Kidney (tissue), 14 donors: ENCODE measurements around the gene FKBP8. TPM values are rescaled to one million over a fixed set of nuclear protein-coding genes. Genes with fewer than 3 reads are reported as not detected.

Experiments
- DNase-seq, 5 donors: peaks; one replicate each; pipeline ENCODE4 v3.0.0-alpha.2; 2013 to 2020
- FAIRE-seq: peaks from 2 replicates; lab custom pipeline; 2012; peaks lifted over from hg19 to GRCh38; lab: Jason Lieb, UNC
- H3K27ac ChIP-seq, 2 donors: one replicate each; pipeline ENCODE4 v1.7.0; 2013; ENCODE audit warnings: low read depth in 2 of 2, low read length in 2 of 2, inconsistent platforms in 1 of 2
- H3K27me3 ChIP-seq: one replicate; pipeline ENCODE4 v1.7.1; 2013; ENCODE audit warnings: low read length, inconsistent platforms; ENCODE audit not compliant: control insufficient read depth, insufficient read depth
- H3K36me3 ChIP-seq, 3 donors: one replicate each; pipeline versions ENCODE4 v1.7.0 to v1.7.1; 2013; ENCODE audit warnings: low read length in 3 of 3, control low read depth in 1 of 3, inconsistent platforms in 1 of 3; ENCODE audit not compliant: insufficient read depth in 3 of 3, control insufficient read depth in 2 of 3
- H3K4me1 ChIP-seq, 3 donors: one replicate each; pipeline versions ENCODE4 v1.7.0 to v1.7.1; 2013; ENCODE audit warnings: low read length in 3 of 3, inconsistent platforms in 1 of 3, low read depth in 1 of 3; ENCODE audit not compliant: control insufficient read depth in 2 of 3, insufficient read depth in 2 of 3
- H3K4me3 ChIP-seq, 3 donors: one replicate each; pipeline versions ENCODE4 v1.7.0 to v1.8.1; 2013; ENCODE audit warnings: low read length in 3 of 3, control low read depth in 1 of 3, inconsistent platforms in 1 of 3
- H3K9ac ChIP-seq, 3 donors: one replicate each; pipeline versions ENCODE4 v1.7.0 to v1.7.1; 2013; ENCODE audit warnings: low read length in 3 of 3, control low read depth in 1 of 3, inconsistent platforms in 1 of 3
- H3K9me3 ChIP-seq, 3 donors: one replicate each; pipeline versions ENCODE4 v1.7.0 to v1.7.1; 2013; ENCODE audit warnings: low read length in 3 of 3, control low read depth in 1 of 3, inconsistent platforms in 1 of 3; ENCODE audit not compliant: control insufficient read depth in 2 of 3, insufficient read depth in 1 of 3
- intact Hi-C: fragments of 100-400 bp; cut with DNase I; formaldehyde crosslinking; loops from one replicate; pipeline ENCODE4 v1.11.1; 2022
- polyA plus RNA-seq: library from polyadenylated mRNA; stranded (reverse); fragments of 350-450 nt; fragmentation: Illumina TruSeq; extraction: RNeasy Lipid Tissue Mini Kit (QIAGEN cat#74804); gene quantifications from one replicate; pipeline ENCODE4 v1.2.3, GENCODE V29; 2014; ENCODE audit warnings: low read depth, low replicate concordance; ENCODE audit not compliant: insufficient read depth
- total RNA-seq: library from RNA; stranded (reverse); fragmentation: NEBNext Ultra II Directional; extraction: Animal tissue kit (Norgen Biotek cat#: 25700); gene quantifications from one replicate; pipeline ENCODE4 v1.2.1, GENCODE V29; 2021
- TF ChIP-seq, protein P1 (sequence below): IDR thresholded peaks from 3 replicates; pipeline ENCODE4 v1.5.1; 2012; ENCODE audit warnings: mild to moderate bottlenecking, moderate library complexity, borderline replicate concordance; ENCODE audit not compliant: insufficient read depth; ENCODE audit errors: extremely low read depth
- donor health status: control.
- donor health status: control.
- donor health status: control.
- donor health status: control.
- donor health status: control.
- donor health status: DM: yes; HTN: yes; CAD: no.
- donor health status: Normal renal cell carcinoma (clear cell type).

FKBP8 gene
- total and polyA plus RNA-seq, 2 donors from 2014 or later, result 207 to 314 TPM

DNA sequence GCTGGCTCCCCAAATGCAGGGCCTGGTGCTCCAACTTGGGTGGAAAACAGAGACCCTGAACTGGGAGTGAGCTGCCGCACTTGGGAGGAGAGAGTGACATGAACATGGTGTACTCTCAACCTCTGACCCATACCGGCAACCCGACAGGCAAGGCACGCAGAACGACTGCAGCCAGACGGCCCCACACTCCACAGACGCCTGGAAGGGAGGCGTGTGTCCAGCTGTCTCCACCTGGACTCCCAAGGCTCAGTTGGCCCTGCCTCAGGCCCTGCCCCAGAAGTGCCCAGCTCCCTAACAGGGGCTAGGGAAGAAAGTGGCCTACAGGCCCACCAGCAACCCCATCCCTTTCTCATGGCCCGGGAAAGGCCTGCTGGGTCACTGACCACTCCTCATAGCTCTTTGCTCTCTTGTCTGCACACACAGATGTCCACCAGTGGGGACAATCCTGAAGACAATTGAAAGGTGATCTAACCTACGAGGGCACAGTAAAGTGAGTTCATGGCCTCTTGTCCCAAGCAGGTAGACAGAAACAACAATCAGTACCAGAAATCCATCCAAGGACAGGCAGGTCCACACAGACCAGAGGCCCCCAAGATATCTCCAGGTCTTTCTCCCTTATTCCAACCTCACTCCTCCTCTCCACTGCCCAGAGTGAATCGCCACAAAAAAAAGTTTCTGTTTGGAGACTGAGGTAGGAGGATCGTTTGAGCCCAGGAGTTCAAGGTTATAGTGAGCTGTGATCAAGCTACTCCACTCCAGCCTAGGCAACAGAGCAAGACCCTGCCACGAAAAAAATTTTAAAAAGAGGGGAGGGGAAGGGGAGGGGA, 49.7 kb downstream of the FKBP8 start:
- no peaks in the 10 kb centered on the region for H3K9me3 ChIP-seq
- no peak for FAIRE-seq
- no peak for DNase-seq
- no peak overlapping the region for H3K4me3 ChIP-seq
- intact Hi-C loops, result no loop called here
- H3K9ac ChIP-seq, result peak overlapping the region in 1 of 3 donors; percentile 6
- H3K27ac ChIP-seq, result peak overlapping the region; percentile 66 to 73
- H3K36me3 ChIP-seq, result no peaks in the 10 kb centered on the region
- H3K4me1 ChIP-seq, result peaks cover 0 to 64% (median 54%) of the 10 kb centered on the region in 3 donors
- H3K27me3 ChIP-seq, result no peaks in the 10 kb centered on the region
- TF ChIP-seq, protein P1, sequence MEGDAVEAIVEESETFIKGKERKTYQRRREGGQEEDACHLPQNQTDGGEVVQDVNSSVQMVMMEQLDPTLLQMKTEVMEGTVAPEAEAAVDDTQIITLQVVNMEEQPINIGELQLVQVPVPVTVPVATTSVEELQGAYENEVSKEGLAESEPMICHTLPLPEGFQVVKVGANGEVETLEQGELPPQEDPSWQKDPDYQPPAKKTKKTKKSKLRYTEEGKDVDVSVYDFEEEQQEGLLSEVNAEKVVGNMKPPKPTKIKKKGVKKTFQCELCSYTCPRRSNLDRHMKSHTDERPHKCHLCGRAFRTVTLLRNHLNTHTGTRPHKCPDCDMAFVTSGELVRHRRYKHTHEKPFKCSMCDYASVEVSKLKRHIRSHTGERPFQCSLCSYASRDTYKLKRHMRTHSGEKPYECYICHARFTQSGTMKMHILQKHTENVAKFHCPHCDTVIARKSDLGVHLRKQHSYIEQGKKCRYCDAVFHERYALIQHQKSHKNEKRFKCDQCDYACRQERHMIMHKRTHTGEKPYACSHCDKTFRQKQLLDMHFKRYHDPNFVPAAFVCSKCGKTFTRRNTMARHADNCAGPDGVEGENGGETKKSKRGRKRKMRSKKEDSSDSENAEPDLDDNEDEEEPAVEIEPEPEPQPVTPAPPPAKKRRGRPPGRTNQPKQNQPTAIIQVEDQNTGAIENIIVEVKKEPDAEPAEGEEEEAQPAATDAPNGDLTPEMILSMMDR, result no peak

DNA sequence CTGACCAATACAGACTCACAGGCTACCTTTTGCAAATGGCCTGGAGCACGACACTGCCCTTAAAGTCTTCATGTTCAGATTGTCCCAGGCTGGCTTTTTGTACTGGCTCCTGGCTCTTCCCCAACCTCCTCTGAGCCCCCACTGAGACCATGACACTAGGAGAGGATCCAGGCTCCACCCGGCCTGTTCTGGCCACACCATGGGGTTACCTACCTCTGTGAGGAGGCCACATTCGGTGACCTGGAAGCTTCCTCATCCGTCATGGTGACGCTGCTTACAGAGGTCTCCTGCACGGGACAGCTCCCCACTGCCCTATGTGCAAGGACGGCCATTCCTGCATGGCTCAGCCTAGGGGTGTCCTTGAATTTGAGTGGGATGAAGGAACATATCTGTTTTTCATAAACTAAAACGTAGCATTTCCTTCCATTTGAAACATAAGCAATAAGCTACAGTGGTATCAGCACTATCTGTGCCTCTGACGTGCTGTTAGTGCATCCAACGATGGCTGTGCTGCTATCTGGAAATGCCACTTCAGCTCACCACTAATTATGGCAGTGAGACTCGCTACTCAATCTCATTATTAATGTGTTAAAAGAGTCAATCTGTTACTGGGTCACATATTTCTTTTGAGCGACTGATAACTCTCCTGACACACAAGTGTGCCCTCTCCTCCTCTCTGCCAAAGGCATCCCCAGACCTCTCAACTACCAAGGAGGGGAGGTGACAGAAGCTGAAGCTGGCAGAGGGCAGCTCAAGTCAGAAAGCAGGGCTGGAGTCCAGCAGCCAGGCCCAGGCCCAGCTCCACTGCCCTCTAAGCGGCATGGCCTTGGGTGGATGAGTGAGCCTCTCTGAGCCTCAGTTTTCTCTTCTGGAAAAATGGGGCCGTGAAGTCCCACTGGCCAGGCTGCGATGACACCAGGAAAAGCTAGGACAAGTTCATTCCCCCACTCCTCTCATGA, 51.1 kb downstream of the FKBP8 start:
- Histone ChIP-seq H3K9me3 (no peaks in the 10 kb centered on the region), H3K9ac (no peak overlapping the region), H3K27ac (peak overlapping the region in 1 of 2 donors; percentile 47), H3K4me1 (peaks cover 0 to 77% (median 68%) of the 10 kb centered on the region in 3 donors), H3K36me3 (no peaks in the 10 kb centered on the region), H3K4me3 (no peak overlapping the region), H3K27me3 (no peaks in the 10 kb centered on the region)
- FAIRE-seq (no peak), DNase-seq (no peak)
- intact Hi-C loops, result no loop called here
- TF ChIP-seq, protein P1, result no peak

DNA sequence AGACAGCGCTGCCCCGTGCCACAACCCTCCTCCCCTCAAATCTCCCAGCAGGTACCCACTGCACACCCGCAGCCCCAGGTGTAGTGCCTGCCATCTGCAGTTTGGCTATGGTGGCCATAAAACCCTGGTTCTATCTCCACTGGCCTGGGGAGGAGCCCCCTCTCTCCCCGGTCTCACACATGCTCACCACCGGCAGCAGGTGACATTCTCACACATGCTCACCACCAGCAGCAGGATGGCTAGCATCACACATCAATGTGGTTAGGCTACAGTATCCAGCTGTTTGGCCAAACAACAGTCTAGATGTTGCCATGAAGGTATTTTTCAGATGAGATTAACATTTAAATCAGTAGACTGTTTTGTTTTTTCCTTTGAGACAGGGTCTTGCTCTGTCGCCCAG, 52.6 kb downstream of the FKBP8 start:
- Histone ChIP-seq H3K9ac (no peak overlapping the region), H3K27ac (no peak overlapping the region), H3K4me3 (no peak overlapping the region), H3K9me3 (no peaks in the 10 kb centered on the region), H3K27me3 (no peaks in the 10 kb centered on the region), H3K36me3 (no peaks in the 10 kb centered on the region), H3K4me1 (peaks cover 0 to 75% (median 68%) of the 10 kb centered on the region in 3 donors)
- DNase-seq (no peak), FAIRE-seq (no peak)
- TF ChIP-seq, protein P1, result no peak
- intact Hi-C loops, result no loop called here
